ENCODE measurements around the gene ZNF138.
"Not testable (repeated sequence)": the region's sequence is repeated elsewhere in the genome, so short reads cannot be mapped to it uniquely, and the experiment has no call there.

Gene ZNF138

DNA sequence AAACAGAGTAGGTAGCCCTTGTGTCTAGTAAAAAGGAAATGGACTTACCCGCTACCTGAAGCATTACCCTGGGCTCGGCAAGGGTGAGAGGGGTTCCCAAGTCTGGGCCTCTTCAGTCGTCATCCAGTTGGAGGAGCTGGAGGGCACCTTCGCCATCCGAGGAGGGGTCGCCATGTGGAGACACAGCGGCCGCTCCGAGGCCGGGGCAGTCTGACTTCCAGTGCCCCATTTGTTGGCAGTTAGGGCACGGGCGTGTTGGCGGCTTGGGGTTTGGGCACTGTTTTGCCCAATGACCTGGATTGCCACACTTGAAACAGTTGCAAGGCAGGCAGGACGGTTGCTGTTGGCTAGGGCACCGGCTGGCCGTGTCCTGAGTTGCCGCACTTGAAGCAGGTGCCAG is 43.8 kb downstream of the ZNF138 start:
- DNase-seq (ENCODE audit: low read depth in 3 of 3): not testable (repeated sequence)

DNA sequence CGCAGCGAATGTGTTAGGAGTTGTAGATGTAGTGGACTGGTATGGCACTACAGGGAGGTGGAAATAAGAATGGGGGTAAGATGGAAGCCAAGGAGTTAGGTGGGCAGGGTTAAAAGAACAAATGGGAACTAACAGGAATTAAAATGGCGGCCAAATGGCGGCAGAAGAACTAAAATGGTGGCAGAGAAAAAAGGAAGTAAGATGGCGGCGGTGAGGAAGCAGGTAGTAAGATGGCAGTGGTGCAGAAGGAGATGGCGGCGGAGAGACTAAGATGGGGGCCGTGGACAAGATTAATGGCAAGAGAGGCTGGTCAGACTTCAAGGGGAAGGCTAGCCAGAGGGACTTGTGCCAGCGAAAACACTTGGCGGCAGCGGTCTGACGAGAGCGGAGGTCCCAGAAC is 44.5 kb downstream of the ZNF138 start:
- no peak for DNase-seq (ENCODE audit: low read depth in 3 of 3)

DNA sequence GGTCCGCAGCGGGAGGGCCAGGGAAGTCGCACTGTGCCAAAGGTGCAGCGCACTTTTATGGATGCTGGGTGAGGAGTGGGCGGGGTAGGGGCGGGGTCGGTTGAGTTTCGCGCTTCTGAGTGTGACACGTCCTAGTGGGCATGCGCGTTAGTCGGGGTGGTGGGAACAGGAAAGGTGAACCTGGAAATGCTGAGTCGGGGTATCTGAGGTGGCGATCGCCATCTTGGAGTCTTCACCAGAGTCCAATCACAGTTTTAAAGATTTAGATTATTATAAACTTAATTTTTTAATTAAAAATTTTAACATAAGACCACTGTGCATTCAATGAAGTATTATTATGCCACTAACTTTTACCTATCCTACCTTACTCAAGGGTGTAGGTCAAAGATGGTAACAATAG is 45.7 kb downstream of the ZNF138 start:
- no peak for DNase-seq (ENCODE audit: low read depth in 3 of 3)

DNA sequence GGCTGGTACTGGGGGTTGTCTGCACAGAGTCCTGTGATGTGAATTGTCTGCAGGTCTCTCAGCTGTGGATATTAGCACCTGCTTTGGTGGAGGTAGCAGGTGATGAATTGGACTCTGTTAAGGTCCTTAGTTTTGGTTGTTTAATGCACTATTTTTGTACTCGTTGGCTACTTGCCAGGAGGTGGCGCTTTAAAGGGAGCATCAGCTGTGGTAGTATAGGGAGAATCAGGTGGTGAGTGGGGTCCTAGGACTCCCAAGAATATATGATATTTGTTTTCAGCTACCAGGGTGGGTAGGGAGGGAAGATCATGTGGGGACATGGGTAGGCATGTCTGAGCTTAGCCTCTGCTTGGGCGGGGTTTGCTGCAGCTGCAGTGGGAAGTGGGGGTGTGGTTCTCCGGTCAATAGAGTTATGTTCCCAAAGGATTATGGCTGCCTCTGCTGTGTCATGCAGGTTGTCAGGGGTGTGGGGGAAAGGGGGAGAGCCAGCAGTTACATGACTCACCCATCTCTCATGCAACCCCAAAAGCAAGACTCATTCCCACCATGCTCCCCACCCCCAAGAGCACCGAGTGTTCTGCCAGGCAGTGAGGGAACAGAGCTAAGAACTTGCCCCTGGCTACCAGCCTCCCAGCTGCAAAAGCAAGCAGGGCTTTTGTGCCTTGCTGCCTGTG is 55.2 kb downstream of the ZNF138 start:
- no peak for DNase-seq (ENCODE audit: low read depth in 3 of 3)

- DNase-seq (ENCODE audit: low read depth in 3 of 3): no peak
Measured at GRCh38 chr7:64849924-64850499, 55.8 kb downstream of the ZNF138 start.

GRCh38 chr7:64853679-64854078 is 59.5 kb downstream of the ZNF138 start:
- no peak for DNase-seq (ENCODE audit: low read depth in 3 of 3)

DNA sequence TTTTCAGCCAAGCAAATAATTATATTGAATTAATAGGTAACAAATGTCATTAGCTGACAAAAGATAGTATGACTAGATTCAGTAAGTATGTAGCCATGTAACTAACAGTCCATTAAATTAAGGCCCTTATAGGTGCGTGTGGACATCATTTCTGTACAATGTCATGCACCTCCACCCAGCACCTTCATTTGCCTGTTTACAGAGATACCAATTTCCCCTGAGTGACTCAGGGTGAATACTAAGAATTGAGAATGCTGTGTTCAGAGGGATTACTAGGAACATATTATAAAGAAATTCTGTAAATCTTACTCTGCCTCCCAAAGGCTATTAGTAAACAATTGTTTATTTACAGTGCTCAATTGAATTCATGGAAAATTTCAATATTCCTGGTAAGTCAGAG is 60.7 kb downstream of the ZNF138 start:
- DNase-seq (ENCODE audit: low read depth in 3 of 3): no peak

DNA sequence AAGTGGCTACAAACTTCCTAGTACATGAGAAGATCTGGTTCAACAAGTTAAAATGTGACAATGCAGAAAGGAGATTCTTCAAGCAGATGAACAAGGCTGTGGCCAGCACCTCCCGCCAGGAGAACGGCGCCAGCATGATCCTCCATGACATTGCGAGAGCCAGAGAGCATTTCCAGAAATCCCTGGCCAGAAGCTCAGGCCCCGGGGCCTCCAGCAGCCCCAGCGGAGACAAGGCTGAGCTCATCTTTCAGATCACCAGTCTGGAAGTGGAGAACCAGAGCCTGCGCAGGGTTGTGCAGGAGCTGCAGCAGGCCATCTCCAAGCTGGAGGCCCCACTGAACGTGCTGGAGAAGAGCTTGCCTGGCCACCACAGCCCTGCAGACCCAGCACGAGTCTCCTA is 68.8 kb downstream of the ZNF138 start:
- DNase-seq (ENCODE audit: low read depth in 3 of 3): no peak

DNA sequence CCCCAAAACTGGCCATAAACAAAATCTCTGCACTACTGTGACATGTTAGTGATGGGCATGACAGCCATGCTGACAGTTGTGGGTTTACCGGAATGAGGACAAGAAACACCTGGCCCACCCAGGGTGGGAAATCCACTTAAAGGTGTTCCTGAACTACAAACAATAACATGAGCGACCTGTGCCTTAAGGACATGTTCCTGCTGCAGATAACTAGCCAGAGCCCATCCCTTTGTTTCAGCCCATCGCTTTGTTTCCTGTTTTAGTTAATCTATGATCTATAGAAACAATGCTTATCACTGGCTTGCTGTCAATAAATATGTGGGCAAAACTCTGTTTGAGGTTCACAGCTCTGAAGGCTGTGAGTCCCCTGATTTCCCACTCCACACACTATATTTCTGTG is 69.3 kb downstream of the ZNF138 start:
- DNase-seq (ENCODE audit: low read depth in 3 of 3): not testable (repeated sequence)

GRCh38 chr7:64863969-64864368 is 69.7 kb downstream of the ZNF138 start:
- no peak for DNase-seq (ENCODE audit: low read depth in 3 of 3)

DNA sequence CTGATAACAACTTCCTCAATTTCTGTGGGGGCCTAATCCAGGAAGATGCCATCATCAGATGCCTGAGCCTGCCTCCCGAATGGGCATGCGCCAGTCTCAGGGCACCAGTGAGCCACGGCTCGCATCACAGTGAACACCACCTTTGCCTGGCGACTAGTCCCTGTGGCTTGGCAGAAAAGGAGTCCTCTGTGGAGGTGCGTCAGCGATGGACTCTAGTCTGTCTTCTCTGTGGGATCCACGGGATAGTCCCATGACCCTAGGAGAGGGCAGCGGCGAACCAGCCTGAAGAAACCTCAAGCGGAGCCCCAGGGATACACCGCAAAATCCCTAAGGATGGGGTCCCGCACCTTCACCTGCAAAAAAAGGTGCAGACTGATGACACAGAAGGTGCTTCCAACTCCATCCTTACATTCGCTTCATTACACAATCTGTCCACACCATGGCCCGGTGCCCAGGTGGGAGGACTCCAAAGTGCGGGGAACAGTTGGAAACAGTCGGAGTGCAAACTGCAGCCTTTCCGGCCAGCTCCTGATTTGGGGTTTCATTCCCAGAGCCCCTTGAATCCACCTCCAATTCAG is 73.7 kb downstream of the ZNF138 start:
- no peak for DNase-seq (ENCODE audit: low read depth in 3 of 3)

DNA sequence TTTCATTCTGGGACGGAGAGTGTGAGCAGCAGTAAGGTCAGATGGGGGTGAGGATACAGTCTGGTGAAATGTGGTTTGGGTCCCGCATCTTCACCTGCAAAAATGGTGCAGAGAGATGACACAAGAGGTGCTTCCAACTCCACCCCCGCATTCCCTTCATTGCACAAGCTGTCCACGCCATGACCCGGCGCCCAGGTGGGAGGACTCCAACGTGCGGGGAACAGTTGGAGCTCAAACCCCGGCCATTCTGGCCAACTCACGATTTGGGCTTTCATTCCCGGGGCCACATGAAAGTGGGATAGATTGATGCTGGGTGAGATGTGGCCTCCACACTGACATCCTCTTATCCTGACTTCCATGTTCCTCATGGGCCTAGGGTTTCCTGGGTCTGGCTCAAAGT is 74.3 kb downstream of the ZNF138 start:
- no peak for DNase-seq (ENCODE audit: low read depth in 3 of 3)

GRCh38 chr7:64869121-64869725 is 75.0 kb downstream of the ZNF138 start:
- no peak for DNase-seq (ENCODE audit: low read depth in 3 of 3)

DNA sequence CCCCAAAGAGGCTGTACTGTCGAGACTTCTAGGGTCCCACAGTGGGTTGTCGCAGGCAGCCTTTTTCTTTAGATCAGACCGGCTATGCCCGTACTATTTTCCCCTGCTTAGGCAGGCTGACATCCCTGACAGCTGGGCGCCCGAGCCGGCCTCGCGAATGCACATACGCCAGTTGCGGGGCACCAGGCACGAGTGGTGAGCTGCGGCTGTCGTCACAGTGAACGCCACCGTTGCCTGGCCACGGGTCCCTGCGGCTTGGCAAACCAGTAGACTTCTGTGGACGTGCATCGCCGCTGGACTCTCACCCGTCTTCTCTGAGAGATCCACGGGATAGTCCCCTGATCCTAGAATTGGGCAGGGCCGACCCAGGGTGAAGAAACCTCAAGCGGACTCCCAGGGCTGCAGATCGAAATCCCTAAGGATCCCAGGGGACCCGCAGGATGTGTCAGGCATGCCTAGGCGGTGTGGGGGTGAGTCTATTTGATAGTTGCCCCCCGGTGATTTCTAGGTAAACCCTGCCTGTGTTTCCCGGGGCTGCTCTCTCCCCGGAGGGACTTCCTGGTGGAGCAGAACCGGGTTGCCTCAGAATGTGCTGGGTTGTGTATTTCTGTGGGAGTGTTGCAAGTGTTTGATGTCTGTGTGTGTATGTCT is 75.8 kb downstream of the ZNF138 start:
- no peak for DNase-seq (ENCODE audit: low read depth in 3 of 3)

- no peak for DNase-seq (ENCODE audit: low read depth in 3 of 3)
Measured at GRCh38 chr7:64870656-64871055, 76.4 kb downstream of the ZNF138 start.

DNA sequence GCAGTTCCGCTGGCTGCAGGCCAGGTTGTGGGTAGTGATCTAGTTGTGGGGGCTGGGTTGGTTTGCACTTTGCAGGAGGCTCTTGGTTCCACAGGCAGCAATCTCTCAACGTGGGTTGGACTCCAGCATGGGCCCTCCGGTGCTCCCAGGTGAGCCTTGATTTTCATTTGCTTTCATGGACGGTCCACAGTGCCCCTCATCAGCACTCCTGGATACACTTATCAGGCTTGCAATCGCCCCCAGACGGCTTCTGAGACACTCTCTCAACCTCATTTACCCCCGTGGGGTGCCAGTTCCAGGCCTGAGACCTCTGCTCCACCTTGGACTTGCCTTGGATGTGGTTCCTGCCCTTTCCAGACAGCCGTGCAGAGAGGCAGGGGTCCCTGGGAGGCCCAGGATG is 77.5 kb downstream of the ZNF138 start:
- no peak for DNase-seq (ENCODE audit: low read depth in 3 of 3)

DNA sequence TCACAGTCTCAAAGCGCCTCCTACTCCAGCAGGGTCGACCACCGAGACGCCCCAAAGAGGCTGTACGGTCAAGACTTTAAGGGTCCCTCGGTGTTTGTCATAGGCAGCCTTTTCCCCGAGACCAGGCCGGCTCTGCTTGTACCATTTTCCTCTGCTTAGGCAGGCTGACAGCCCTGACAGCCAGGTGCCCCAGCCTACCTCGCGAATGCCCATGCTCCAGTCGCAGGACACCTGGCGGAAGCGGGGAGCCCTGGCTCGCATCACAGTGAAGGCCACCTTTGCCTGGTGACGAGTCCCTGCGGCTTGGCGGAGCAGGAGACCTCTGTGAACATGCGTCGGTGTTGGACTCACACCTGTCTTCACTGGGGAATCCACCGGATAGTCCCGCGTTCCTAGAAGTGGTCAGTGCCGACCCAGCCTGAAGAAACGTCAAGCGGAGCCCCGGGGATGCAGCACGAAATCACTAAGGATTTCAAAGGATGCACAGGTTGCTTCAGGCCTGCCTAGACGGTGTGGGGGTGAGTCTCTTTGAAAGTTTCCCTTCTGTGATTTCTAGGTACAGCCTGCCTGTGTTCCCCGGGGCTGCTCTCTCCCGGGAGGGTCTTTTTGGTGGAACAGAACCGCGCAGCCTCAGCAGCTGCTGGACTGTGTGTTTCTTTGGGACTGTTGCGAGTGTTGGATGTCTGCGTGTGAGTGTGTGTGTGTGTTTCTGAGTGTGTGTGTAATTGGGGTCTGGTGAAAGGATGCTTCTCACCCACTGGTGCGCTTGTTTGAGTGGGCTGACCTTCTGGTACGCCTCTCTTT is 78.3 kb downstream of the ZNF138 start:
- no peak for DNase-seq (ENCODE audit: low read depth in 3 of 3)

GRCh38 chr7:64873155-64873500 is 78.9 kb downstream of the ZNF138 start:
- no peak for DNase-seq (ENCODE audit: low read depth in 3 of 3)

DNA sequence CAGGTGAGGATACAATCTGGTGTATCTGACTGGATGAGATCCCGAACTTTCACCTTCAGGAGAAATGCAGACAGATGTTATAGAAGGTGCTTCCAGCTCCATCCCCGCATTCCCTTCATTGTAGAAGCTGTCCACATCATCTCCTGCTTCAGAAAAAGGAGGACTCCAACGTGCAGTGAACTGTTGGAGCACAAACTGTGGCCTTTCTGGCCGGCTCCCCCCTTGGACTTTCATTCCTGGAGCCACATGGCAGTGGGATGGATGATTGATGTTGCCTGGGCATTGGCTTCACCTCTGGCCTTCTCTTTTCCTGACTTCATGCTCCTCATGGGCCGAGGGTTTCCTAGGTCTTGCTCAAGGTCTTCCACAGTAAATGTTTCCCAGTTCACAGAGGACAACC is 79.3 kb downstream of the ZNF138 start:
- no peak for DNase-seq (ENCODE audit: low read depth in 3 of 3)

DNA sequence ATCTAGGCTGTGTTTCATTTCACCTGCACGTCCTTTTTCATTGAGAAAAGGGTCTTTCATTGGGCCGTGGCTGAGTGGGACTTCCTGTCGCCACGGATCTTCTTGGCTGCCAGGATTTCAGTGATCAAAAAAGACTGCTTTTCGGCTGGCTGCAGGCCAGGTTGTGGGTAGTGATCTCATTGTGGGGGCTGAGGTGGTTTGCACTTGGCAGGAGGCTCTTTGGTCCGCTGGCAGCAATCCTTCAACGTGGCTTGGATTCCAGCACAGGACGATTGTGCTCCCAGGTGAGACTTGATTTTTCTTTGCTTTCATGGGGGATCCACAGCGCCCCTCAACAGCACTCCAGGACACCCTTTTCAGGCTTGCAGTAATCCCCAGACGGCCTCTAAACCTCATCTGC is 79.9 kb downstream of the ZNF138 start:
- DNase-seq (ENCODE audit: low read depth in 3 of 3): no peak

DNA sequence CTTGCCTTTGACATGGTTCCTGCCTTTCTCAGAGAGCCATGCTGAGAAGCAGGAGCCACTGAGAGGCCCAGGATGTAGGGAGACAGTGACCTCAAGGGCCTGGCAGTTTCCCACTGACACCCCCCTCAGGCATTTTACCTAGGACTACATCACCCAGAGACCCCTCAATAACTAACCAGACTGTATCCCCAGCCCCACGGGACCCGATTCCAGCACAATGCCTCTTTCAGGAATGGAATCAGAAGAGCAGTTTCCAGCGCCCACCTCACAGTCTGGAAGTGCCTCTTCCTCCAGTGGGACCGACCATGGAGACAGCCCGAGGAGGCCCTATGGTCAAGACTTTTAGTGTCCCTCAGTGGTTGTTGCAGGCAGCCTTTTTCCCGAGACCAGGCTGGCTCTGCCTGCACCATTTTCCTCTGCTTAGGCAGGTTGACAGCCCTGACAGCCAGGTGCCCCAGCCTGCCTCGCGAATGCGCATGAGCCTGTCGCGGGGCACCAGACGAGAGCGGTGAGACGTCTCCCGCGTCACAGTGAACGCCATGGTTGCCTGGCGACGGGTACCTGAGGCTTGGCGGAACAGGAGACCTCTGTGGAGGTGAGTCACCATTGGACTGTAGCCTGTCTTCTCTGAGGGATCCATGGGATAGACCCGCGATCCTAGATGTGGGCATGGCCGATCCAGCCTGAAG is 80.5 kb downstream of the ZNF138 start:
- DNase-seq (ENCODE audit: low read depth in 3 of 3): no peak
